ENCODE data around the gene SETD2.

Gene SETD2

GRCh38 chr3:47113669-47114365, 50.1 kb downstream of the SETD2 start:
- H3K4me3 ChIP-seq (ENCODE audit: low read depth, low read length), result no peak overlapping the region
- peak overlapping the region; percentile 81 for H3K27ac ChIP-seq
- in situ Hi-C loops (cut with HindIII; ENCODE audit: low pct_ligation_motif_present, low sequenced_read_pairs), result no loop called here
- TF ChIP-seq CTCF (IDR thresholded peaks at IDR 0.05; ENCODE audit: low read depth, low read length, missing control alignments), result no peak
- DNase-seq, result peak; percentile 38
- peaks cover 14% of the 10 kb centered on the region for H3K36me3 ChIP-seq (replicated peaks)
- no peaks in the 10 kb centered on the region for H3K27me3 ChIP-seq (replicated peaks)

- no peak for DNase-seq
- no peak for TF ChIP-seq CTCF (IDR thresholded peaks at IDR 0.05; ENCODE audit: low read depth, low read length, missing control alignments)
- Histone ChIP-seq H3K27me3 (replicated peaks) (no peaks in the 10 kb centered on the region), H3K27ac (peak overlapping the region; percentile 81), H3K36me3 (replicated peaks) (peaks cover 14% of the 10 kb centered on the region), H3K4me3 (ENCODE audit: low read depth, low read length) (no peak overlapping the region)
- in situ Hi-C loops (cut with HindIII; ENCODE audit: low pct_ligation_motif_present, low sequenced_read_pairs), result no loop called here
Measured at GRCh38 chr3:47112997-47113396, 50.9 kb downstream of the SETD2 start.

GRCh38 chr3:47109393-47109792, 54.5 kb downstream of the SETD2 start:
- Histone ChIP-seq H3K36me3 (replicated peaks) (peaks cover 18% of the 10 kb centered on the region), H3K27ac (no peak overlapping the region), H3K4me3 (ENCODE audit: low read depth, low read length) (no peak overlapping the region), H3K27me3 (replicated peaks) (no peaks in the 10 kb centered on the region)
- in situ Hi-C loops (cut with HindIII; ENCODE audit: low pct_ligation_motif_present, low sequenced_read_pairs), result no loop called here
- TF ChIP-seq CTCF (IDR thresholded peaks at IDR 0.05; ENCODE audit: low read depth, low read length, missing control alignments), result no peak
- no peak for DNase-seq

- in situ Hi-C loops (cut with HindIII; ENCODE audit: low pct_ligation_motif_present, low sequenced_read_pairs), result no loop called here
- peaks cover 17% of the 10 kb centered on the region for H3K36me3 ChIP-seq (replicated peaks)
- no peak for DNase-seq
- no peak overlapping the region for H3K4me3 ChIP-seq (ENCODE audit: low read depth, low read length)
- no peak for TF ChIP-seq CTCF (IDR thresholded peaks at IDR 0.05; ENCODE audit: low read depth, low read length, missing control alignments)
- H3K27me3 ChIP-seq (replicated peaks), result no peaks in the 10 kb centered on the region
- H3K27ac ChIP-seq, result no peak overlapping the region
Measured at GRCh38 chr3:47108546-47108945, 55.4 kb downstream of the SETD2 start.

GRCh38 chr3:47104259-47104658, 59.7 kb downstream of the SETD2 start:
- no peak for DNase-seq
- Histone ChIP-seq H3K36me3 (replicated peaks) (peaks cover 17% of the 10 kb centered on the region), H3K27me3 (replicated peaks) (no peaks in the 10 kb centered on the region), H3K27ac (no peak overlapping the region), H3K4me3 (ENCODE audit: low read depth, low read length) (no peak overlapping the region)
- TF ChIP-seq CTCF (IDR thresholded peaks at IDR 0.05; ENCODE audit: low read depth, low read length, missing control alignments), result no peak
- in situ Hi-C loops (cut with HindIII; ENCODE audit: low pct_ligation_motif_present, low sequenced_read_pairs), result no loop called here

- in situ Hi-C loops (cut with HindIII; ENCODE audit: low pct_ligation_motif_present, low sequenced_read_pairs), result no loop called here
- DNase-seq, result no peak
- Histone ChIP-seq H3K27ac (no peak overlapping the region), H3K36me3 (replicated peaks) (peaks cover 17% of the 10 kb centered on the region), H3K4me3 (ENCODE audit: low read depth, low read length) (no peak overlapping the region), H3K27me3 (replicated peaks) (no peaks in the 10 kb centered on the region)
- no peak for TF ChIP-seq CTCF (IDR thresholded peaks at IDR 0.05; ENCODE audit: low read depth, low read length, missing control alignments)
Measured at GRCh38 chr3:47103619-47104018, 60.3 kb downstream of the SETD2 start.
